ENCODE data around the gene IQGAP1.

Gene IQGAP1

GRCh38 chr15:90418627-90419026 lies 30.6 kb downstream of the IQGAP1 start:
- DNase-seq (ENCODE audit: extremely low spot score): no peak
- CTCF ChIA-PET: no interaction called here
- POLR2A ChIA-PET: no interaction called here
- TF ChIP-seq ARNT (IDR thresholded peaks at IDR 0.05): no peak
- no peak for TF ChIP-seq L3MBTL2 (conservative IDR thresholded peaks at IDR 0.05)
- no peak for TF ChIP-seq CTBP1 (IDR thresholded peaks at IDR 0.05; ENCODE audit: borderline replicate concordance)
- no peak for TF ChIP-seq ZNF384 (IDR thresholded peaks at IDR 0.05)
- no peak for TF ChIP-seq NFRKB (IDR thresholded peaks at IDR 0.05)
- no peak for TF ChIP-seq SUZ12 (IDR thresholded peaks at IDR 0.05)
- no peak for TF ChIP-seq HDGF (IDR thresholded peaks at IDR 0.05; ENCODE audit: borderline replicate concordance)
- TF ChIP-seq TARDBP (IDR thresholded peaks at IDR 0.05): no peak
- TF ChIP-seq PKNOX1 (IDR thresholded peaks at IDR 0.05): no peak
- no peak for TF ChIP-seq ELF4 (IDR thresholded peaks at IDR 0.05)
- TF ChIP-seq FOXA1 (IDR thresholded peaks at IDR 0.05): no peak
- TF ChIP-seq LEF1 (IDR thresholded peaks at IDR 0.05; ENCODE audit: borderline replicate concordance): no peak
- TF ChIP-seq FOXM1 (IDR thresholded peaks at IDR 0.05; ENCODE audit: borderline replicate concordance): no peak
- TF ChIP-seq FOXK2 (IDR thresholded peaks at IDR 0.05): no peak
- no peak for TF ChIP-seq BHLHE40 (IDR thresholded peaks at IDR 0.05; ENCODE audit: borderline replicate concordance)
- no peak for TF ChIP-seq SP1 (IDR thresholded peaks at IDR 0.05)

- ChIA-PET CTCF (no interaction called here), POLR2A (no interaction called here)
- TF ChIP-seq CTBP1 (IDR thresholded peaks at IDR 0.05; ENCODE audit: borderline replicate concordance): no peak
- no peak for TF ChIP-seq FOXK2 (IDR thresholded peaks at IDR 0.05)
- TF ChIP-seq FOXA1 (IDR thresholded peaks at IDR 0.05): no peak
- TF ChIP-seq SUZ12 (IDR thresholded peaks at IDR 0.05): no peak
- no peak for TF ChIP-seq ZNF384 (IDR thresholded peaks at IDR 0.05)
- no peak for TF ChIP-seq HDGF (IDR thresholded peaks at IDR 0.05; ENCODE audit: borderline replicate concordance)
- no peak for TF ChIP-seq NFRKB (IDR thresholded peaks at IDR 0.05)
- TF ChIP-seq BHLHE40 (IDR thresholded peaks at IDR 0.05; ENCODE audit: borderline replicate concordance): no peak
- no peak for DNase-seq (ENCODE audit: extremely low spot score)
Measured at GRCh38 chr15:90419206-90419605, 31.2 kb downstream of the IQGAP1 start.

GRCh38 chr15:90419738-90420406 lies 31.8 kb downstream of the IQGAP1 start:
- CTCF ChIA-PET: interaction anchor here (0.6 kb wide), 1 partner anchor 62 kb away, joined by 3 read pairs; no protein-coding TSS in a partner anchor
- no peak for DNase-seq (ENCODE audit: extremely low spot score)
- TF ChIP-seq HDGF (IDR thresholded peaks at IDR 0.05; ENCODE audit: borderline replicate concordance): no peak
- TF ChIP-seq SUZ12 (IDR thresholded peaks at IDR 0.05): no peak
- no peak for TF ChIP-seq FOXK2 (IDR thresholded peaks at IDR 0.05)
- no peak for TF ChIP-seq ELF4 (IDR thresholded peaks at IDR 0.05)
- no peak for TF ChIP-seq ARNT (IDR thresholded peaks at IDR 0.05)
- TF ChIP-seq SP1 (IDR thresholded peaks at IDR 0.05): no peak
- no peak for TF ChIP-seq L3MBTL2 (conservative IDR thresholded peaks at IDR 0.05)
- TF ChIP-seq CTBP1 (IDR thresholded peaks at IDR 0.05; ENCODE audit: borderline replicate concordance): no peak
- no peak for TF ChIP-seq FOXM1 (IDR thresholded peaks at IDR 0.05; ENCODE audit: borderline replicate concordance)
- no peak for TF ChIP-seq FOXA1 (IDR thresholded peaks at IDR 0.05)
- no peak for TF ChIP-seq BHLHE40 (IDR thresholded peaks at IDR 0.05; ENCODE audit: borderline replicate concordance)
- no peak for TF ChIP-seq NFRKB (IDR thresholded peaks at IDR 0.05)
- no peak for TF ChIP-seq PKNOX1 (IDR thresholded peaks at IDR 0.05)
- TF ChIP-seq ZNF384 (IDR thresholded peaks at IDR 0.05): no peak
- no peak for TF ChIP-seq LEF1 (IDR thresholded peaks at IDR 0.05; ENCODE audit: borderline replicate concordance)
- POLR2A ChIA-PET: interaction anchor here (0.7 to 1.4 kb wide), 2 partner anchors 13 to 32 kb away, joined by 4 to 5 read pairs; partner anchors contain the start of gene IQGAP1

- ChIA-PET CTCF (interaction anchor here (0.6 kb wide), 1 partner anchor 61 kb away, joined by 3 read pairs; no protein-coding TSS in a partner anchor), POLR2A (interaction anchor here (0.7 to 1.4 kb wide), 2 partner anchors 13 to 33 kb away, joined by 4 to 5 read pairs; partner anchors contain the start of gene IQGAP1)
- TF ChIP-seq L3MBTL2 (conservative IDR thresholded peaks at IDR 0.05) (no peak), NFRKB (IDR thresholded peaks at IDR 0.05) (no peak), FOXK2 (IDR thresholded peaks at IDR 0.05) (no peak), FOXA1 (IDR thresholded peaks at IDR 0.05) (no peak), CTBP1 (IDR thresholded peaks at IDR 0.05; ENCODE audit: borderline replicate concordance) (no peak), TARDBP (IDR thresholded peaks at IDR 0.05) (no peak), ELF4 (IDR thresholded peaks at IDR 0.05) (no peak), ZNF384 (IDR thresholded peaks at IDR 0.05) (no peak), HDGF (IDR thresholded peaks at IDR 0.05; ENCODE audit: borderline replicate concordance) (no peak), BHLHE40 (IDR thresholded peaks at IDR 0.05; ENCODE audit: borderline replicate concordance) (no peak)
- no peak for DNase-seq (ENCODE audit: extremely low spot score)
Measured at GRCh38 chr15:90420451-90420850, 32.4 kb downstream of the IQGAP1 start.

- POLR2A ChIA-PET: no interaction called here
- no peak for DNase-seq (ENCODE audit: extremely low spot score)
- CTCF ChIA-PET: interaction anchor here (0.5 to 0.6 kb wide), 2 partner anchors 8 to 12 kb away, joined by 3 to 4 read pairs; no protein-coding TSS in a partner anchor
- TF ChIP-seq SUZ12 (IDR thresholded peaks at IDR 0.05) (no peak), ARNT (IDR thresholded peaks at IDR 0.05) (no peak), BHLHE40 (IDR thresholded peaks at IDR 0.05; ENCODE audit: borderline replicate concordance) (no peak), SP1 (IDR thresholded peaks at IDR 0.05) (no peak), ZNF384 (IDR thresholded peaks at IDR 0.05) (no peak), FOXK2 (IDR thresholded peaks at IDR 0.05) (no peak), PKNOX1 (IDR thresholded peaks at IDR 0.05) (no peak), LEF1 (IDR thresholded peaks at IDR 0.05; ENCODE audit: borderline replicate concordance) (no peak), L3MBTL2 (conservative IDR thresholded peaks at IDR 0.05) (no peak), ELF4 (IDR thresholded peaks at IDR 0.05) (no peak), TARDBP (IDR thresholded peaks at IDR 0.05) (no peak), NFRKB (IDR thresholded peaks at IDR 0.05) (no peak), FOXA1 (IDR thresholded peaks at IDR 0.05) (no peak), FOXM1 (IDR thresholded peaks at IDR 0.05; ENCODE audit: borderline replicate concordance) (no peak), CTBP1 (IDR thresholded peaks at IDR 0.05; ENCODE audit: borderline replicate concordance) (no peak)
Measured at GRCh38 chr15:90421527-90421926, 33.5 kb downstream of the IQGAP1 start.

Data from HEK293T (cell line).